HepG2 (cell line): Measurements from ENCODE around the gene SYN1. TPM values are rescaled to one million over a fixed set of nuclear protein-coding genes. Genes with fewer than 3 reads are reported as not detected.
A peak's percentile ranks its signal among the peaks of the same experiment; 100 is the strongest.

ENCODE experiments used
- ETV5 ChIP-seq: IDR thresholded peaks from 2 replicates; pipeline ENCODE4 v1.6.1; 2018; ENCODE audit warnings: missing biosample characterization, missing genetic modification reagents, inconsistent platforms, borderline replicate concordance
- HIVEP1 ChIP-seq: sonication (generic); formaldehyde crosslinking; IDR thresholded peaks from 2 replicates; pipeline ENCODE4 v1.4.0; 2020; ENCODE audit warnings: mild to moderate bottlenecking, missing genetic modification reagents
- HNF4A ChIP-seq: sonication (generic); formaldehyde crosslinking; IDR thresholded peaks from 2 replicates; pipeline ENCODE4 v1.4.0; 2020; ENCODE audit warnings: missing genetic modification reagents
- MAF1 ChIP-seq: sonication (generic); formaldehyde crosslinking; IDR thresholded peaks from 2 replicates; pipeline ENCODE4 v1.5.0; 2020; ENCODE audit warnings: missing genetic modification reagents, borderline replicate concordance
- PHF21A ChIP-seq: sonication (generic); formaldehyde crosslinking; IDR thresholded peaks from 2 replicates; pipeline ENCODE4 v1.5.0; 2020; ENCODE audit warnings: mild to moderate bottlenecking, missing genetic modification reagents
- RXRB ChIP-seq: IDR thresholded peaks from 2 replicates; pipeline ENCODE4 v1.6.1; 2016; ENCODE audit warnings: borderline replicate concordance, missing genetic modification reagents, missing compliant biosample characterization
- SAFB2 ChIP-seq: sonication (generic); formaldehyde crosslinking; IDR thresholded peaks from 2 replicates; pipeline ENCODE4 v1.5.1; 2020; ENCODE audit warnings: missing genetic modification reagents, low read depth, mild to moderate bottlenecking, borderline replicate concordance
- SNAPC2 ChIP-seq: sonication (generic); formaldehyde crosslinking; IDR thresholded peaks from 2 replicates; pipeline ENCODE4 v1.8.1; 2022; ENCODE audit warnings: mild to moderate bottlenecking, missing genetic modification reagents
- SOX13 ChIP-seq, 3 experiments: fragments of 450-650 bp in 1 of 3; sonication (generic) in 1 of 3; formaldehyde crosslinking in 1 of 3; IDR thresholded peaks in 2 of 3; conservative IDR thresholded peaks in 1 of 3; 2 replicates each; pipeline versions ENCODE4 v1.5.0 to v1.6.1; 2016 to 2020; ENCODE audit warnings: antibody characterized with exemption in 1 of 3, mild to moderate bottlenecking in 1 of 3, missing compliant biosample characterization in 1 of 3, missing genetic modification reagents in 1 of 3, moderate library complexity in 1 of 3
- SP4 ChIP-seq: sonication (generic); formaldehyde crosslinking; IDR thresholded peaks from 2 replicates; pipeline ENCODE4 v1.8.1; 2023; ENCODE audit warnings: mild to moderate bottlenecking, missing genetic modification reagents
- YEATS4 ChIP-seq: sonication (generic); formaldehyde crosslinking; IDR thresholded peaks from 2 replicates; pipeline ENCODE4 v1.4.0; 2020; ENCODE audit warnings: missing genetic modification reagents, borderline replicate concordance
- ZNF232 ChIP-seq: sonication (generic); formaldehyde crosslinking; IDR thresholded peaks from 2 replicates; pipeline ENCODE4 v1.4.0; 2020; ENCODE audit warnings: missing genetic modification reagents, borderline replicate concordance
- ZNF253 ChIP-seq: sonication (generic); formaldehyde crosslinking; IDR thresholded peaks from 2 replicates; pipeline ENCODE4 v1.8.0; 2022; ENCODE audit warnings: mild to moderate bottlenecking, missing genetic modification reagents, borderline replicate concordance
- ZNF343 ChIP-seq: sonication (generic); formaldehyde crosslinking; IDR thresholded peaks from 2 replicates; pipeline ENCODE4 v1.4.0; 2020; ENCODE audit warnings: mild to moderate bottlenecking, missing genetic modification reagents
- ZNF749 ChIP-seq: sonication (generic); formaldehyde crosslinking; IDR thresholded peaks from 2 replicates; pipeline ENCODE4 v1.8.0; 2022; ENCODE audit warnings: mild to moderate bottlenecking, missing genetic modification reagents, moderate library complexity, borderline replicate concordance
- polyA plus RNA-seq, 8 experiments: library from polyadenylated mRNA; depleted of rRNA in 3 of 8; stranded (reverse) in 7 of 8; unstranded in 1 of 8; fragments of >200 nt; fragmentation: Illumina TruSeq in 4 of 8; extraction: Trizol in 4 of 8; gene quantifications; 2 replicates each; pipeline versions ENCODE4 v1.2.1 to v1.2.3, GENCODE V29; 2011 to 2016; ENCODE audit warnings: low read depth in 4 of 8, missing spikeins in 1 of 8, mixed read lengths in 1 of 8; ENCODE audit not compliant: insufficient read depth in 1 of 8
- total RNA-seq, 5 experiments: library from RNA; depleted of rRNA; stranded (reverse); fragments of >200 nt; fragmentation: Illumina TruSeq; extraction: Trizol; gene quantifications; 2 replicates each; pipeline ENCODE4 v1.2.3, GENCODE V29; 2016; ENCODE audit warnings: low read depth in 1 of 5
- TF ChIP-seq, protein P1 (sequence below): sonication (generic); formaldehyde crosslinking; IDR thresholded peaks from 2 replicates; pipeline ENCODE4 v1.4.0; 2020; ENCODE audit warnings: missing genetic modification reagents
- TF ChIP-seq, protein P2 (sequence below): IDR thresholded peaks from 2 replicates; pipeline ENCODE4 v1.6.1; 2016; ENCODE audit warnings: missing genetic modification reagents, missing compliant biosample characterization
- TF ChIP-seq, protein P3 (sequence below): sonication (generic); formaldehyde crosslinking; IDR thresholded peaks from 2 replicates; pipeline ENCODE4 v1.5.0; 2020; ENCODE audit warnings: missing genetic modification reagents
- TF ChIP-seq, protein P4 (sequence below): sonication (generic); formaldehyde crosslinking; IDR thresholded peaks from 2 replicates; pipeline ENCODE4 v1.4.0; 2020; ENCODE audit warnings: missing genetic modification reagents
- TF ChIP-seq, protein P5 (sequence below): sonication (generic); formaldehyde crosslinking; IDR thresholded peaks from 2 replicates; pipeline ENCODE4 v1.4.0; 2020; ENCODE audit warnings: missing genetic modification reagents, borderline replicate concordance
- TF ChIP-seq, protein P6 (sequence below): sonication (generic); formaldehyde crosslinking; IDR thresholded peaks from 2 replicates; pipeline ENCODE4 v1.5.0; 2020; ENCODE audit warnings: mild to moderate bottlenecking, low read depth, missing genetic modification reagents, borderline replicate concordance

SYN1 gene
- total and polyA plus RNA-seq, 2 of the 13 experiments (the other 11 are each of a cell fraction or from before 2014, with no cell fraction given): not detected

DNA sequence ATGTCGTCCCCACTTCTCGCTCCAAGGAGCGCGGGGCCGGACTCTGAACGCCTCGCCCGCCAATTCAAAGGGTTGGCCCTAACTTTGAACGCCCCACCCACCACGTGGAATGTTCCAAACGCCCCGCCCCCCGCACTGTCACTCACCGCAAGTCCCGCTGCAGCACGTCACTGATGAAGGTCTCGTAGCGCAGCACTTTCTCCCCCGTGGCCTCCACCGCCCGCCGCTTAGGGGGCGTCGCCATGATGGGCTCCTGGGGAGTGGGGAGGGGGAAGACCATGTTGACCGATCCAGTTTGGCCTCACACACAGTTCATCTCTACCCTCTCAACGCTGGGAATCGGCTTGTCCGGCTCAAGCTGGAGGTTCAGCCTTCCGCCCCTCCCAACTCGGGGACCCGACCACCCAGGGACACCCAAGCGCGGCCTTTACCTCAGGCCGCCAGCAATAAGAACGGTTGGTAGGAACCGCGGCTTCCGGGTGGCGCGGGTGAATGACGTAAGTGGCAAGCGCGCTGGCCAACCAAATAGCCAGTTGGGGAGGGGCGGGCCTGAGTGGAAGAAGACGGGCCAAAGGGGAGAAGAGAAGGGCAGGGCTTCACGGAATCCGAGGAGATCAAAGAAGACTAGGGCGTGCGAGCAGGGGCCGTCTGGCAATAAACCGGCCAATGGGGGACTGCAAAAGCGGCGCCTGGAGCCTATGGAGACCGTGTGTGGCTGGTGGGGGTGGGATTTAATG is 39.2 kb upstream of the SYN1 start, which contains the start of gene UXT (continued):
- TF ChIP-seq, protein P1, sequence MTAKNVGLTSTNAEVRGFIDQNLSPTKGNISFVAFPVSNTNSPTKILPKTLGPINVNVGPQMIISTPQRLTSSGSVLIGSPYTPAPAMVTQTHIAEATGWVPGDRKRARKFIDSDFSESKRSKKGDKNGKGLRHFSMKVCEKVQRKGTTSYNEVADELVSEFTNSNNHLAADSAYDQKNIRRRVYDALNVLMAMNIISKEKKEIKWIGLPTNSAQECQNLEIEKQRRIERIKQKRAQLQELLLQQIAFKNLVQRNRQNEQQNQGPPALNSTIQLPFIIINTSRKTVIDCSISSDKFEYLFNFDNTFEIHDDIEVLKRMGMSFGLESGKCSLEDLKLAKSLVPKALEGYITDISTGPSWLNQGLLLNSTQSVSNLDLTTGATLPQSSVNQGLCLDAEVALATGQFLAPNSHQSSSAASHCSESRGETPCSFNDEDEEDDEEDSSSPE (CRISPR knock-in tag): peak; percentile 72
- TF ChIP-seq, protein P2, sequence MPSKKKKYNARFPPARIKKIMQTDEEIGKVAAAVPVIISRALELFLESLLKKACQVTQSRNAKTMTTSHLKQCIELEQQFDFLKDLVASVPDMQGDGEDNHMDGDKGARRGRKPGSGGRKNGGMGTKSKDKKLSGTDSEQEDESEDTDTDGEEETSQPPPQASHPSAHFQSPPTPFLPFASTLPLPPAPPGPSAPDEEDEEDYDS (CRISPR knock-in tag): peak; percentile 48; the same call in 1 of the 2 replicates
- TF ChIP-seq ETV5 (CRISPR knock-in tag) (0 out of 2 replicates have a peak, but pooled peaks have one; percentile 54), ZNF232 (CRISPR knock-in tag) (peak; percentile 46; the same call in 1 of the 2 replicates), YEATS4 (CRISPR knock-in tag) (peak; percentile 86), ZNF343 (CRISPR knock-in tag) (0 out of 2 replicates have a peak, but pooled peaks have one; percentile 35), SOX13 (IDR thresholded peaks at IDR 0.05) (no peak), SOX13 (CRISPR knock-in tag; conservative IDR thresholded peaks at IDR 0.05 in 1 of 2, IDR thresholded peaks at IDR 0.05 in 1 of 2) (0 out of 4 replicates have a peak, but pooled peaks of 1 of the 2 experiments have one; percentile 5), MAF1 (CRISPR knock-in tag) (0 out of 2 replicates have a peak, but pooled peaks have one; percentile 49), ZNF749 (0 out of 2 replicates have a peak, but pooled peaks have one; percentile 27), SP4 (CRISPR knock-in tag) (peak; percentile 76; the same call in 1 of the 2 replicates), PHF21A (CRISPR knock-in tag) (peak; percentile 89), SAFB2 (CRISPR knock-in tag) (no peak), HIVEP1 (CRISPR knock-in tag) (peak; percentile 31; the same call in 1 of the 2 replicates), SNAPC2 (CRISPR knock-in tag) (no peak), RXRB (peak; percentile 40; the same call in 1 of the 2 replicates), HNF4A (CRISPR knock-in tag) (peak; percentile 52), ZNF253 (peak; percentile 70; the same call in 1 of the 2 replicates)
- TF ChIP-seq, protein P3, sequence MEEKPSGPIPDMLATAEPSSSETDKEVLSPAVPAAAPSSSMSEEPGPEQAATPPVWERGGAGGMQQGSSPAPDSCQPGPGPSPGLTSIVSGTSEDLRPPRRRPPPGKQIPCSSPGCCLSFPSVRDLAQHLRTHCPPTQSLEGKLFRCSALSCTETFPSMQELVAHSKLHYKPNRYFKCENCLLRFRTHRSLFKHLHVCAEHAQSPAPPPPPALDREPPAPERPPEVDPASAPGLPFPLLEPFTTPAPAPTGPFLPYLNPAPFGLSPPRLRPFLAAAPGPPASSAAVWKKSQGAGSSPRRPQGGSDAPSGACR (CRISPR knock-in tag): no peak
- TF ChIP-seq, protein P4, sequence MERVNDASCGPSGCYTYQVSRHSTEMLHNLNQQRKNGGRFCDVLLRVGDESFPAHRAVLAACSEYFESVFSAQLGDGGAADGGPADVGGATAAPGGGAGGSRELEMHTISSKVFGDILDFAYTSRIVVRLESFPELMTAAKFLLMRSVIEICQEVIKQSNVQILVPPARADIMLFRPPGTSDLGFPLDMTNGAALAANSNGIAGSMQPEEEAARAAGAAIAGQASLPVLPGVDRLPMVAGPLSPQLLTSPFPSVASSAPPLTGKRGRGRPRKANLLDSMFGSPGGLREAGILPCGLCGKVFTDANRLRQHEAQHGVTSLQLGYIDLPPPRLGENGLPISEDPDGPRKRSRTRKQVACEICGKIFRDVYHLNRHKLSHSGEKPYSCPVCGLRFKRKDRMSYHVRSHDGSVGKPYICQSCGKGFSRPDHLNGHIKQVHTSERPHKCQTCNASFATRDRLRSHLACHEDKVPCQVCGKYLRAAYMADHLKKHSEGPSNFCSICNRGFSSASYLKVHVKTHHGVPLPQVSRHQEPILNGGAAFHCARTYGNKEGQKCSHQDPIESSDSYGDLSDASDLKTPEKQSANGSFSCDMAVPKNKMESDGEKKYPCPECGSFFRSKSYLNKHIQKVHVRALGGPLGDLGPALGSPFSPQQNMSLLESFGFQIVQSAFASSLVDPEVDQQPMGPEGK (CRISPR knock-in tag): peak; percentile 25; the same call in 1 of the 2 replicates
- TF ChIP-seq, protein P5, sequence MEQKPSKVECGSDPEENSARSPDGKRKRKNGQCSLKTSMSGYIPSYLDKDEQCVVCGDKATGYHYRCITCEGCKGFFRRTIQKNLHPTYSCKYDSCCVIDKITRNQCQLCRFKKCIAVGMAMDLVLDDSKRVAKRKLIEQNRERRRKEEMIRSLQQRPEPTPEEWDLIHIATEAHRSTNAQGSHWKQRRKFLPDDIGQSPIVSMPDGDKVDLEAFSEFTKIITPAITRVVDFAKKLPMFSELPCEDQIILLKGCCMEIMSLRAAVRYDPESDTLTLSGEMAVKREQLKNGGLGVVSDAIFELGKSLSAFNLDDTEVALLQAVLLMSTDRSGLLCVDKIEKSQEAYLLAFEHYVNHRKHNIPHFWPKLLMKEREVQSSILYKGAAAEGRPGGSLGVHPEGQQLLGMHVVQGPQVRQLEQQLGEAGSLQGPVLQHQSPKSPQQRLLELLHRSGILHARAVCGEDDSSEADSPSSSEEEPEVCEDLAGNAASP: peak; percentile 42; the same call in 1 of the 2 replicates
- TF ChIP-seq, protein P6, sequence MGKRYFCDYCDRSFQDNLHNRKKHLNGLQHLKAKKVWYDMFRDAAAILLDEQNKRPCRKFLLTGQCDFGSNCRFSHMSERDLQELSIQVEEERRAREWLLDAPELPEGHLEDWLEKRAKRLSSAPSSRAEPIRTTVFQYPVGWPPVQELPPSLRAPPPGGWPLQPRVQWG: no peak
